Measurements from ENCODE around the gene ELP4.

ELP4 gene

DNA sequence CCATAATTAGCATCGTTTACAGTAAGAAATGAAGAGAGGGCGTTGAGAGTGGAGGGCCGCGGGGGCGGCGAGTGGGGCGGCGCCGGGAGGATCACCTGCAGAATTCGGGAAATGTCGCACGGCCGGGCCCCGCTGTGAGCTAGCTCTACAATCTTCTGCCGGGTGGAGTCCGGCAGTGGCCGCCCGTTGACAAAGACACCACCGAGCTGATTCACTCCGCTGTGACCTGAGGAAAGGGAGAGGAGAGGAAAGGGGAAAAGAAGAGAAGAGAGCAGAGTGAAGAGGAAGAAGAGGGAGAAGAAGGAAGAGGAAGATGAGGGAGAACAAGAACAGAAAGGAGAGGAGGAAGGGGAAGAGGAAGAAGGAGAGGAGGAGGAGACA, 293.0 kb downstream of the ELP4 start:
- H3K36me3 ChIP-seq (ENCODE audit: insufficient read depth, low read length): no peaks in the 10 kb centered on the region
- peaks cover 8% of the 10 kb centered on the region for H3K4me1 ChIP-seq (ENCODE audit: insufficient read depth, low read length)
- no peaks in the 10 kb centered on the region for H3K9me3 ChIP-seq (ENCODE audit: control insufficient read depth, insufficient read depth, low read length)
- no peak overlapping the region for H3K9ac ChIP-seq (ENCODE audit: low read depth, low read length)

DNA sequence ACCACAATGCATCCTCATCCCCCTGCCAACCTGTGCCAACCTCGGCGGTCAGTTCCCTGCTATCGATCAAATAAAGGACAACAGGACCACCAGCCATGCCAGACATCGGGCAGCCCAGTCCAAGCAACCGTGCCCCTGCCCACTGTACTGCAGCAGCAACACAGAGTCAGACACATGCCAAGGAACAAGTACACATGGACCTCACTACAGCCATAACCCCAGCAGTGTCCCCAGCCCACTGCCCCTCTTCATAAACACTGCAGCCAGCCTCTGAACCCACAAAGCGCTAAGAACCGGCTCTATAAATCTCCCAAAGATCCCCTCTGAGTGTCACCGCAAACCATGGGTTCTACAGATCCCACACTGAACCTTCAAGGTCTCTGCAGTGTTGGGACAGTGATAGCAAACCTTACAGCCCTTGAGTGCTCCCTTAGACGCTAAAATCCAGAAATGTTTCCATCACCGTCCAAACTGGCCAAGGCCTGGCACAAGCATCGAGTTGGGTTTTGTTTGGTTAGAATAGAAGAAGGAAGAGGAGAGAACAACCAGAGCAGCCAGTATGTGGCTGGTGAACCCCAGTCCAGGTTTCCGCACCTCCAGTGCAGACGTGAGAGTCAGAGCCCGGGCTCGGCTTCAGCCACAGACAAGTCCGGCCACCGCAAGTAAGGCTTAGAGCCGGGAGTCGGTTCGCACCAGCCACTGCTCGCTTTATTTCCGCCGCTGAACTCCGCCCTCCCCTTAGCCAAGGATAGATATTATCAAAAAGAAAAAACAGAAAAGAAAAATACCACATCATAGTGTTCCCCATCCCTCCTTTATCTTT, 293.6 kb downstream of the ELP4 start:
- H3K36me3 ChIP-seq (ENCODE audit: insufficient read depth, low read length): no peaks in the 10 kb centered on the region
- H3K9ac ChIP-seq (ENCODE audit: low read depth, low read length): no peak overlapping the region
- H3K9me3 ChIP-seq (ENCODE audit: control insufficient read depth, insufficient read depth, low read length): no peaks in the 10 kb centered on the region
- H3K4me1 ChIP-seq (ENCODE audit: insufficient read depth, low read length): peaks cover 12% of the 10 kb centered on the region

DNA sequence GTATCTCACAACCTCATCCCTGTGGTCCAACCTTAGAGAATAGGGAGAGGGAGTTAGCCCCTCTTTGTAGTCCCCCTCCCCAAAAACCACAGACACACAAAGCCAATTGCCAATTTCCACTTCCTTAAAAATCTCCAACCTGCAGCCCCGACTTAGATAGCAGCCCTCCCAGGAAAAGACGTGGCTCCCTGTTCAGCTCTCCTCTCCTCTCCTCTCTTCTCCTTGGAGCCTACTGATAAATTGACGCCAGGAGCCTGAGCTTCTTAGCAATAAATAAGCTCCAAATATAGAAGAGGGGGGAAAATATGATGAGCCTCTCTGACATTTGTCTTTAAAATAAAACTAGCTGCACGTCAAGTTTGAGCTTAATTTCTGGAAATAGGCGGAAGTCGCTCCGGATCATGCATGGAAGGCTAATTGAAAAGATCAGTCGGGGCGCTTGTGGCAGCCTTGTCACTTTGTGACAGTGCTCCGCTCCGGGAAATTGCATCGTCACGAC, 294.3 kb downstream of the ELP4 start:
- Histone ChIP-seq H3K4me1 (ENCODE audit: insufficient read depth, low read length) (peaks cover 15% of the 10 kb centered on the region), H3K9ac (ENCODE audit: low read depth, low read length) (no peak overlapping the region), H3K9me3 (ENCODE audit: control insufficient read depth, insufficient read depth, low read length) (no peaks in the 10 kb centered on the region), H3K36me3 (ENCODE audit: insufficient read depth, low read length) (no peaks in the 10 kb centered on the region)

DNA sequence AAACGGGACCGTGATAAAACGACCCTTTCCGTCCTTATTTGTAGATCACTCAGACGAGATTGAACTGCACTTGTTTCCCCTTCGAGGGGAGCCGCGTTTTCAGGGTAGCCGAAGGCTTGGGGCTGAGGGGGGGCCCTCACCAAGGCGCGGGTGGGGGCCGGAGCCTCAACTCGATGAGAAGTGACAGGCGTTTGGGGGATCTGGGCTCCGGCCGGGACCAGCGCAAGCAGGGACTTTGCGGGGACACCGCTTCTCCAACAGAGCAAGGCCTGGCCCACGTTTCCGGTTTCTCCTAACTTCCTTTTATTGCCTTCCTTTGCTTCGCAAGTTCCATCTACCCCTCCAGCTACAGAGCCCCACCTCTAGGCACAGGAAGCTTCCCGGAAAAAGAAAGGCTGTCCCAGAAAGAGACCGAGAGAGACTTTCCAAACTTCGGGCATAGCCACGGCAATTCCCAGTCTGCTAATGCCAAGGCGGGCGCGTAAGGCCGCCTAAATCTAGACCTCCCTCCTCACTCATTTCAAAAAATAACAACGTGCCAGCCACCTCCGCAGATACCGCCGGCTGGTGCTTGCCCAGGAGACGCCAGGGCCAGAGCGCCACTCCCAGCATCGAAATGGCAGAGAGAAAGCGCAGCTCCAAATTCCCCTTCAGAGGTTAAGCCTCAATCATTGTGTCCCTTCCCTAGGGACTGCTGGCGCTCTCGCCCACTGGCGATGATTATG, 294.9 kb downstream of the ELP4 start:
- H3K4me1 ChIP-seq (ENCODE audit: insufficient read depth, low read length): peaks cover 18% of the 10 kb centered on the region
- no peaks in the 10 kb centered on the region for H3K9me3 ChIP-seq (ENCODE audit: control insufficient read depth, insufficient read depth, low read length)
- H3K36me3 ChIP-seq (ENCODE audit: insufficient read depth, low read length): no peaks in the 10 kb centered on the region
- H3K9ac ChIP-seq (ENCODE audit: low read depth, low read length): peak overlapping the region; percentile 25; the same call in 1 of the 2 replicates

DNA sequence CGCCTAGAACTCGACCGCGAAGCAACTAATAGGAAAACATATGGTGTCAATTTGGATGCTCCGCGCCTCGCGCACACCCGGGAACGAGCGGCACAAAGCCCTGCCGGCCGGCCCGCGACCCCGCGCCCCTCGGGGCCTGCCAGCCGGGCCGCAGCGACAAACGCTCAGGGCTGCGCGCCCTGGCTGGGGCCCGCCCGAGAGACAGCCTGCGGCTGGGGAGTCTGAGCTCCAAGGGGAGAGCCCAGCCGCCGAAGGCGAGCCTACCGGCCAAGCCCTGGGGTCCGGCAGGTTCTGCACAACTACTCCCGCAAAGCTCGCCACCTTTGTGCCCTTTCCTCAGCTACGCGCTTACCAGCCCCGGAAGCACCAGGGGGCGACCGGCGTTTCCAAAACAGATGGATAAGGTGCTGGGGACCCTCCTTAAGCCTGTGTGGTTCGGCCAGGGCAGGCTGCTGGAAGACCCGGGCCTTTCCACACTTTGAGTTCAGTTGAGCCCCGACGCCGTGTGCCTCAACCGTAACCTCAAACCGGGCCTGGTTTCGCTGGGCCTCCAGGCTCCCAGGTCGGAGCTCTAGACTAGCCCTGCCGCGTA, 295.6 kb downstream of the ELP4 start:
- Histone ChIP-seq H3K9me3 (ENCODE audit: control insufficient read depth, insufficient read depth, low read length) (no peaks in the 10 kb centered on the region), H3K9ac (ENCODE audit: low read depth, low read length) (peak overlapping the region; percentile 25; the same call in 1 of the 2 replicates), H3K4me1 (ENCODE audit: insufficient read depth, low read length) (peaks cover 20% of the 10 kb centered on the region), H3K36me3 (ENCODE audit: insufficient read depth, low read length) (no peaks in the 10 kb centered on the region)

DNA sequence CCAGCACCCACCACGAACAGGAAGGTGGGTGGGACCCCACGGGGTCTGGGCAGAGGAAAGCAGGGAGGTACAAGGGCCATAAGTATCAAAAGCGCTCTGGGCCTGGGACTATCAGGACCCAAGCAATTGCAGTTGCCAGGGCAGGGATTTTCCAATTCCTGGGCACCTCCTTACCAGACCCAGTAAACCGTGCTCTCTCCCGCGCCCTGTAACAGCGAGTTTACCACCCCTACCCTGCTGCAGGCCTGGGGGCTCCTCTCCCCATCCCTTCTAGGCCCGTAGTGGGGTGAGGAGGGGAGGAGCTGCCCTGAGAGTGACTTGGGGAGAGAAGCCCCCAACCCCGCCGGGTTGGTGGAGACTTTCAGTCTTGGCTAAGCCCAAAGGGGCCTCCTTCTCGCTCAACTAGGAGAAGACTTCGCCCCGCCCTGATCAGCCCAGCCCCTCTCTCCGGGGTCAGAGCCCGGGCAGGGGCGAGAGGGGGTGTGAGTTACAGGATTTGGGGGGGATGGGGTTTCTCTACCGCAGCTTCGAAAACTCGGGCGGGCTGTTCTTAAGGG, 296.1 kb downstream of the ELP4 start:
- Histone ChIP-seq H3K4me1 (ENCODE audit: insufficient read depth, low read length) (peaks cover 20% of the 10 kb centered on the region), H3K9me3 (ENCODE audit: control insufficient read depth, insufficient read depth, low read length) (no peaks in the 10 kb centered on the region), H3K36me3 (ENCODE audit: insufficient read depth, low read length) (no peaks in the 10 kb centered on the region), H3K9ac (ENCODE audit: low read depth, low read length) (peak overlapping the region; percentile 25; the same call in 1 of the 2 replicates)

DNA sequence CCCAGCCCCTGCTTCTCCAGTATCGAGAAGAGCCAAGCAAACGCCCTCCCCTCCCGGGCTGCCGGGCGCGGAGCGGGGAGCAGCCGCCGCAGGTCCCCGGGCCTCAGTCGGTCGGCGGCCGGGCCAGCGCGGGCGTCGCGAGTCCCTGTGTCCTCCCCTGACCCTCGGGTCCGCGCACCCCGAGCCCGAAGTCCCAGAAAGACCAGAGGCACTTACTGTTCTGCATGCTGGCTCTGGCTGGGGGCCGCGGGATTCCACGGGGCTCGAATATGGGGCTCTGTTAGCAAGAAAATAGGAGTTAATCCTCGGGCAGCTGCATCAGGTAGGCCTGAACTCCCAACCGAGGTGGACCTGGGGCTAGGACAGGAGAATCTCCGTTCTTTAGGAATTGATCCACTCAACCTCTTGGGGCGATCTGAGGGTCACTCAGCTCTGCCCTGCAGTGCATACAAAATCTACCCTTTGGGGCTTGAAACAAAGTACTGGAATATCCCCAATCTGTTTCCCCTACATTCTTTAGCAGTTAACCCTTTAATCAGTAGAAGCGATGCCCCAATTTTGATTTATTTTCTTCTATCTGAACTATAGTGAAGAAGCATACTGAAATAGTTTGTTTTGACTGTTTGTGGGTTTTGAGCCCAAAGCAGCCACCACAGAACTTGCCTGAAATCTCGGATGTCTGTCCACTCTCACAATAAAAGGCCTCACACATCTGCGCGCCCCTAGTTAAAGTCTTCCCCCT, 296.8 kb downstream of the ELP4 start:
- Histone ChIP-seq H3K4me1 (ENCODE audit: insufficient read depth, low read length) (peaks cover 20% of the 10 kb centered on the region), H3K9ac (ENCODE audit: low read depth, low read length) (peak overlapping the region; percentile 25; the same call in 1 of the 2 replicates), H3K36me3 (ENCODE audit: insufficient read depth, low read length) (no peaks in the 10 kb centered on the region), H3K9me3 (ENCODE audit: control insufficient read depth, insufficient read depth, low read length) (no peaks in the 10 kb centered on the region)

DNA sequence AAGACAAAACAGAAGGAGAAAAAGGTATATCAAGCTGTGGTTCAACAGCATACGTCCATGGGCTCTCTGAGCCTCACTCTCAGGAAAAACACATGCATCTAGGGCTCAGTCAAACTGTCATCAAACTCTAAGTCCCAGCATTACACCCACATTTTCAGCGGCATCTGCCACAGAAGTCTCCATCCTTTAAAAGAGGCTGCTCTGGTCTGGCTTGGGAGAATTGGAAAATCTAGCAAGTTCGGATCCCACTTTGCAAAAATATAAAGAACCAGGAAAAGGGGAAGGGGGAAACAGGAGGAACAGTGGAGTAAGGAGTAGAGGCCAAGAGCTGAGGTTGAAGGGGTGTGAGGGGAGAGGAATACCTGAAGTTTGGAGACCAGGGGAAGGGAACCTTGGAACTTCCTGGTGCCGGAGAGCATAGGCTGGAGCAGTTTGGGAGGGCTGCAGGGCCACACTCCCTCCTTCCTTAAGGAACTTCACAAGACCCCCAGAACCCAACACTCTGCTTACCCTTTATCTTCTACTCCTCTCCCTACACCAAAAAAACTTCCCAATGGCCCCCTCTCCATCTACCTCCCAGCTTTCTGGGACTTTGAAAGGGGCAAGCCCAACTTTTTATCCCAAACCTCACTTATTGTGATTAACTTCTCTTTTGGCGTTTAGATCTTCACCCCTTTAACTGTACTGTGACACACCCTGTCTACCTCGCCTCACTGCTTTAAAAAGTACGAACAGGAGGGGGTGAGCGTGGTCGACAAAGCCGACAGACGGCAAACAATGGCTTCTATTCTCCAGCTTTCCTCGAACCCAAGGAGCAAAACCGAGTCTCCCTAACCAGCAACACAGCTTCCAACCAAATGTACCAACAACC, 297.6 kb downstream of the ELP4 start:
- Histone ChIP-seq H3K36me3 (ENCODE audit: insufficient read depth, low read length) (no peaks in the 10 kb centered on the region), H3K9ac (ENCODE audit: low read depth, low read length) (no peak overlapping the region), H3K9me3 (ENCODE audit: control insufficient read depth, insufficient read depth, low read length) (no peaks in the 10 kb centered on the region), H3K4me1 (ENCODE audit: insufficient read depth, low read length) (peaks cover 21% of the 10 kb centered on the region)

DNA sequence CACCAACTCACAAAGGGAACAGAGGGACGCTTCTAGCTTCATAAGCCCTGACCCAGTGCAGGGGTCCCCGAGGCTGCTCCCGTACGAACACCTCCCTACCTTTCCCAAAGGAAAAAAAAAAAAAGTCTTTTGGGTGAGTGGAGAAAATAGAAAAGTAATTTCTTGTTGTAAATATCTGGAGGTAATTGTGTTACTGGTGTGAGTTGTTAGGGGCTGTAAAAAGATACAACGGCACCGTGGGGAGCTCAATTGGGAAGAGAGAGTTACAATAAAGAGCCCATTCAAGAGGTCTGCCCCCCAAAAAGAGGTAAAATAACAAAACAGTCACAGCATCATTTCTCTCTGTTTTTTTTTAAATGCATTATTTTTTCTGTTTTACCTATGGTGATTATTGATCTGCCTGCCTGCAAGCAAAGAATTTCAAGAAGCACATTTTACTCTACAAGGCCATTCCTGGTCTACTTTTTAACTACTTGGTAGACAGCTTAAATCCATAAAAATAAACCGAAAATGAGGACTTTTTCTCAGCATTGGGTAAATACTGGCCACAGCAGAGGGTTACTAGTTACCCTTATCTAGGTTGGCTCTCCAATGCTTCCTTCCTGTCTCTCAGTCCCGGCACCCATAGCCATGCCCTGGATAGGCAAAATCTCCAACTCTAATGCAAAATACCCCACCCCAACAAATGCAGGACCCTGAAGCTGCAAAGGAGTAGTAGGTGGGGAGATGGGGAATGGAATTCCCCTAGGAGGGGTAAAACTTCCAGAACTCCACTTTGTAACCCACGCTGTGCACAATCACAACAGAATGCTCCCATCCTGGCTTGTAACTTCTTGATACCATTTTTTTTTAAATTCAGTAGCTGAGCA, 298.5 kb downstream of the ELP4 start:
- no peaks in the 10 kb centered on the region for H3K36me3 ChIP-seq (ENCODE audit: insufficient read depth, low read length)
- H3K4me1 ChIP-seq (ENCODE audit: insufficient read depth, low read length): peaks cover 26% of the 10 kb centered on the region
- no peaks in the 10 kb centered on the region for H3K9me3 ChIP-seq (ENCODE audit: control insufficient read depth, insufficient read depth, low read length)
- peak overlapping the region; percentile 5; the same call in 1 of the 2 replicates for H3K9ac ChIP-seq (ENCODE audit: low read depth, low read length)

DNA sequence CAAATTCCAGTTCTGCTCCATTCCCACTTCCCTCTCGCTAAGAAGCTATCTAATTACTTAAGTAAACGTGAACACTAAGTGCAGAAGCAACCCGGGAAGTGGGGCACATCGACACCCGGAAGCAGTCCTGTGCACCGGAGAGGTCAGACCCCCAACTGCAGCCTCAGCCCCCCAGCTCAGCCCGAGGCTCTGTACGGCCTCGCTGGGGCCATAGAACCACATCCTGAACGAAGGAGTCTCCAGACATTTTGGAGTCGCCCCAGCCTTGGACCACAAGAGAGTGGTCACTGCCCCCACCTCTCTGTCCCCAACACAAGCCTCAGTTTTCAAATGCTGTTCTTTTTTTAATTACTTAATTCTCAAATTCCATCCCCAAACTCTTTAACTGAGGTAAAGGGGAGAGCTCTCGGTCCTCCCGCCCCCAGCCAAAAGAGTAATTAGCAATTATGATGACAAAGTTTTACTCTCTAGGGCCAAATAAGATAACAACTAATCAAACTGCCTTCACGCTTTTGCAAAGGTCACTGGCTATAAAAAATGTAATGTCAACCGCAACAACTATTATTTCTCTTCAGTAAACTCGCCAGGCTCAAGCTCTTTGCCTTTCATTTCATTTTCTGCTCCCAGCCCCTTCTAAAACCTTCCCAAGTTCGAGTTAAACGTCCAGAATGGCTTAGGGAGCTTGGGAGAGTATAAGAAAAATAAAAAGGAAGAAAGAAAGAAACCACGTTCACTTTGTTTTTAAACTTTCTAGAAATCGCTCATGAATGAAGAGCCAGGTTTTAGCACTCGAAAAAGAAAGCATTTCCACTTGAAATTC, 299.4 kb downstream of the ELP4 start:
- H3K4me1 ChIP-seq (ENCODE audit: insufficient read depth, low read length): peaks cover 26% of the 10 kb centered on the region
- H3K9ac ChIP-seq (ENCODE audit: low read depth, low read length): peak overlapping the region; percentile 5; the same call in 1 of the 2 replicates
- H3K36me3 ChIP-seq (ENCODE audit: insufficient read depth, low read length): no peaks in the 10 kb centered on the region
- H3K9me3 ChIP-seq (ENCODE audit: control insufficient read depth, insufficient read depth, low read length): no peaks in the 10 kb centered on the region

DNA sequence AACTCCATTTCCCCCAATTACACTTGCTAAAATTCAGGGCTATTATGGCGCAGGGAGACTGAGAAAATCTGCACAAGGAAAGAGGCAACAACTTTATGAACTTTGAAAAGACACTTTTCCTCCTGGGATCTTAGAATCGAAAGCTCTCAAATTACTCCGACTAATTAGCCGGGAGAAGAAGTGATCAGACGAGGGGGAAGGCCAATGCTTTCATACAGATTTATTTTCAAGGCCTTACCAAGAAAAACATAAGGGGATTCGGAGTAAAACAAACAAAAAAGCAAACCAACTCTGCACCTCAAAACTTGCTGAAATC, 299.9 kb downstream of the ELP4 start:
- Histone ChIP-seq H3K36me3 (ENCODE audit: insufficient read depth, low read length) (no peaks in the 10 kb centered on the region), H3K4me1 (ENCODE audit: insufficient read depth, low read length) (peaks cover 26% of the 10 kb centered on the region), H3K9me3 (ENCODE audit: control insufficient read depth, insufficient read depth, low read length) (no peaks in the 10 kb centered on the region), H3K9ac (ENCODE audit: low read depth, low read length) (peak overlapping the region; percentile 57; the same call in 1 of the 2 replicates)

Measured in ES-I3 (cell line).